ENCODE results near the gene FAM47E. TPM values are rescaled to one million over a fixed set of nuclear protein-coding genes. Genes with fewer than 3 reads are reported as not detected.
A peak's percentile ranks its signal among the peaks of the same experiment; 100 is the strongest.

FAM47E gene
- total RNA-seq, 4 donors from 2014 or later: 1.7 to 7.8 (median 3.1) TPM

DNA sequence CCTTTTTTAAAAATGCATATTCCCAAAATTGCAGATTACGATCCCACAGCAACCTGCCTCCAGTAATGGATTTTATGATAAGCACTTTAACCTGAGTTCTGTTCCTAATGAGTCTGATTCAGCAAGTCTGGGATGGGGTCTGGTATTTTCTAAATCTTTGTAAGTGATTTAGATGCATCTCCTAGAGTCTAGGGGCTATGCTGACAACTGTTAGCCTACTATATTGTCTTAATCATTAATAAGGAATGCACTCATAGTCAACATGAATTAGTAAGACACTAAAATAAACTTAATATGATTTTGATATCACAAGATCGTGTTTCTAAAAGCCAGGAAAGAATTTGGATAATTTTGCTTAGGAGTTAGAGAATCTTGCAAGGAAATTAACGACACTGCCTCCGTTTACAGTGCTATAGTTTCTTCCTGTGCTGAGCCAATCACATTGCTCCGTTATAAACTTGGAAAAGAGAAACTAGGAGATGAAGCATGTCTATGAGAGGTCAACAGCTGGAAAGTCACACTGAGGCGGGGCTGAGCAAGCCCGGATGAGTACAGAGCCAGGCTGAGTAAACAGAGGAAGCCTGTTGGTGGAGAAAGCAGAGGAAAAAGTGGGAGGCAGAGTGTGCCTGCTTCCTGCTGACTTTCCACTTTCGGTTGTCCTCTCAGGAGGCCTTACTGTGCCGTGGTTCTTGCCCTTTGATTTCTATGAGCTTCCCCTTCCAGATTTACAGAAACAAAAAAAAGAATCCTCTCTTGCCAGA is 43.3 kb upstream of the FAM47E start:
- TF ChIP-seq, protein P1, sequence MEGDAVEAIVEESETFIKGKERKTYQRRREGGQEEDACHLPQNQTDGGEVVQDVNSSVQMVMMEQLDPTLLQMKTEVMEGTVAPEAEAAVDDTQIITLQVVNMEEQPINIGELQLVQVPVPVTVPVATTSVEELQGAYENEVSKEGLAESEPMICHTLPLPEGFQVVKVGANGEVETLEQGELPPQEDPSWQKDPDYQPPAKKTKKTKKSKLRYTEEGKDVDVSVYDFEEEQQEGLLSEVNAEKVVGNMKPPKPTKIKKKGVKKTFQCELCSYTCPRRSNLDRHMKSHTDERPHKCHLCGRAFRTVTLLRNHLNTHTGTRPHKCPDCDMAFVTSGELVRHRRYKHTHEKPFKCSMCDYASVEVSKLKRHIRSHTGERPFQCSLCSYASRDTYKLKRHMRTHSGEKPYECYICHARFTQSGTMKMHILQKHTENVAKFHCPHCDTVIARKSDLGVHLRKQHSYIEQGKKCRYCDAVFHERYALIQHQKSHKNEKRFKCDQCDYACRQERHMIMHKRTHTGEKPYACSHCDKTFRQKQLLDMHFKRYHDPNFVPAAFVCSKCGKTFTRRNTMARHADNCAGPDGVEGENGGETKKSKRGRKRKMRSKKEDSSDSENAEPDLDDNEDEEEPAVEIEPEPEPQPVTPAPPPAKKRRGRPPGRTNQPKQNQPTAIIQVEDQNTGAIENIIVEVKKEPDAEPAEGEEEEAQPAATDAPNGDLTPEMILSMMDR (IDR thresholded peaks at IDR 0.05): no peak
- peak; percentile 90 for ATAC-seq (ENCODE audit: low FRiP score)
- no peak for DNase-seq (ENCODE audit: low spot score)

DNA sequence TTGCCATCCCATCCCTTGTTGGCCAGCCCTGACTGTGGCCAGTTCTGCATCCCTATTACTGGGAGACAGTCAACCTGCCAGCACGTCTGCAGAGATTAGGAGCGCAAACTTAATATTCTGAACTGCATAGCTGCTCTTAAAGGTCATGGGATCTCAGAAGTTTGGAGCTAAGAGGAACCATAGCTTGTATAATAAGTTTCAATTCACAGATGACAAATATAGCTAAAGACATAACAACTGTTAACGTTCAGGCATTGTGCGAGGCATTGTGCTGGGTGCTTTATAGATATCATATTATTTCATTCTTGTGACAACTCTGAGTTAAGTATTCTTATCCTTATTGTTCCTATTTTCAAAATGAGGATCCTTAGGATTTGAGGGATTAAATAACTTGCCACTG is 41.6 kb upstream of the FAM47E start:
- no peak for ATAC-seq (ENCODE audit: low FRiP score)
- no peak for DNase-seq (ENCODE audit: low spot score)
- TF ChIP-seq, protein P1 (IDR thresholded peaks at IDR 0.05): no peak

DNA sequence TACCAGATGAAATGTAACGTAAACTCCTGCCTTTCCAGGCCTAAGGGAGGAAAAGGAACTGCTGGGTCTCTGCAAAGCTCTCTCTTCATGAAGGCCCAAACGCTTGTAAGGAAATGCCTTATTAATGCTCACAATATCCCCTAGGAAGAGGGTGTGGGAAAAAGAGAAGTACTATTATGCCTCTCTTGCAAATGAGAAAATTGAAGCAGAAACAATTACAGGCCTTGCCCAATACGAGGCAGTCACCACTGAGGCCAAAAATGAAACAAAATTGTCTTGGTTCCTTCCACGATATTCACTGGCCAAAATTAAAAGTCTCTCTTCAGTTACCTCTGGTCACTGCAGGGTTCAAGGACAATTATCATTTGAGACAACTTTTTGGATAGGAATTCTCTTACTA is 41.1 kb upstream of the FAM47E start:
- ATAC-seq (ENCODE audit: low FRiP score) (no peak), DNase-seq (ENCODE audit: low spot score) (no peak)
- TF ChIP-seq, protein P1 (IDR thresholded peaks at IDR 0.05): no peak

DNA sequence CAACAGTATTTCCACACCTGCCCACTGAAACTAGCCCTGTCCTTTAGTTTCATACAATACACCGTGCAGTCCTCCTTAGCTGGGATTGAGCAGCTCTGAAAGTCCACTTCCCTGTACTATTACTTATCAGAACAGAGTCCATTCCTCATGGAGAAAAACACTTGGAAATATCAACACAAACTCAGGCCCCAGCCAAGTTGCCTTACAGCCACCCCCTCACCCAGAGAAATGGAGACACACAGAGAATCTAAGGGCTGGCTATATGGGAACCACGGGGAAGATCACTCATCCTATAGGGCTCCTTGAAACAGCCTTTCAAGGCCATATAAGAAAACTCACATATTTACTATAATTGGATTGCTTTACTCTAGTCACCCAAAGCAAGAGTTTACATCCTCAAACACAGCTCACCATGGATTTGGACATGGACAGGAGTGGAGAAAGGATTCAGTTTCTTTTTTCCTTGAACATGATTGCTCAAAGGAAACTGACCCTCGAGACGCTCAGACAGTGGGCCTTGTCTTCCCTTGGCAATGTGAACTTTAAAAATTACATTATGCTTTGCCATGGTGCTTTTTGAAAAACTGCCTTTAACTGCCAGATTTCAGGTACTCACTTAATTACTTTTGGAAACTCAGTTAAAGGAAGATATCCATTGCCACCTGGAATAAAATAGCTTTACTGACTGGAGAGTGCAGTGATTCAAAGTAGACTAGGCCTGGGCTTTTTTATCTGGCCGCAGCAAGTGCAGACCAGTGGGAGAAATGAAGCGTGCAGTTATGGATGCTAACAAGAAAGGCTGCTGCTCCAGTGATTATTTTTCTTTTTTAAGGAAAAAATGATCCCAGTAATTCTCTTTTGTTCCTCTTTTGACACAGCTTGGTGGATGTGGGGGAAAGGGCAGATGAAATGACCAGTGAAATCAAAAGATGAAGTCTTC is 39.5 kb upstream of the FAM47E start:
- ATAC-seq (ENCODE audit: low FRiP score): no peak
- TF ChIP-seq, protein P1 (IDR thresholded peaks at IDR 0.05): no peak

DNA sequence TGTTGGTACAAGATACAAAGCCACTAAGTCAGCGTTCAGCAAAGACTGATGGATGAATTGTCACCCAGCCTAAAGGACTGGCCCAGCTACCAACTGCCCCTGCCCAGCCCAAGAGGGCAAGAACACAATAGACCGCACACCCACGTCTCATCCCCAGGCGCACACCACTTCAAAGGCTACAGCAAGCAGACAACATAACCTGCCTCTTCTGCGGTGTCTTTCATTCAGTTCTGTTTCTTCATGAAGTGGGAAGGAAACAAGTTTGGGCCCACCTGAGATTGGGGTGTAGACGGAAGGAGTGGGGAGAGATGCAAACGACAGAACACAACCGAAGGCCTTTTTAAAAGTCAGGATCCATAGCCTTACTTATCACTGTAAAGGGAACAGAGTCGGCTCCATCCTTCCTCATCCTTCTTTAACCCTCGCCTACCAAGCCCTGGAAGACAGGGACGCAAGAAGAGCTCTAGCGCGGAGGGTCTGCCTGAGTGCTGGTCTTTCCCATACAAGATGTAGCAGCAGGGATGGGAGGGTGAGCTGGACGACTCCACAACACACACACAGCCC is 38.6 kb upstream of the FAM47E start:
- TF ChIP-seq, protein P1 (IDR thresholded peaks at IDR 0.05): no peak
- DNase-seq (ENCODE audit: low spot score) (no peak), ATAC-seq (ENCODE audit: low FRiP score) (peak; percentile 34)

More for the DNA sequence above, 39.5 kb upstream of the FAM47E start:
- DNase-seq (ENCODE audit: low spot score): no peak

DNA sequence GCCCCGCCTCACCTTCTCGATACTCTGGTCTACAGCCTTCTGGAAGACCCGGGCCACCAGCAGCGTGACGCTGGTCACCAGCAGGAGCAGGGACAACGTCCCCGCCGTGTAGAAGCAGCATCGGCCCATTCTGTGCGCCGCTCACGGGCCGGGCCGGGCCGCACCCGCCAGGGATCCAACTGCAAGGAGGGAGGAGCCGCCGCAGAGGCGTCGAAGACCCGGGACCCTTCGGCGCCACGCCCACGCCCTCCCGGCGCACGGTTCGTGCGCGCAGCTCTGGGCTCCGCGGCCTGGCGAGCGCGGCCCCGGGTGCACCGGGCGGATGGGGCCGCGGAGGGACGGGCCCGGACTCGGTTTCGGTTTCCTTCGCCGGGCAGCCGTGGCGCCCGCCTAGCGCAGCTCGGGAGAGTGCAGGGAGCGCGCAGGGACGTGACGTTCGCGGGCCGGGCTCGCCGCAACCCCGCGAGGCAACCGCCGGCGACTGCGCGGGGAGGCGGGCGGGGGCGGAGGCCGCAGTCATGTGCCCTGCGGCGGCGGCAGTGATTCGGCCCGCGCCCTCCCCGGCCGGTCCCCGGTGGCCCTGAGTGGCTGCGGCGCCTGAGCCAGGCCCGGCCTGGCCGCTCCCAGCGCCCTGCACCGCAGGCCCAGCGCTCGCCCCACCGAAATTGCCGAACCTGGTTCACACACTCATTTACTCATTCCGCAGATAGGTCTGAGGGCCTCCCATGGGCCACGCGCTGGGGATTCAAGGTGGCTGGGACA is 37.9 kb upstream of the FAM47E start, which contains the start of gene SCARB2:
SCARB2 (minus strand) TSS at position 410 of the 762 bp plus-strand sequence; CDS start at position 129, 281 bp downstream.
- DNase-seq (ENCODE audit: low spot score) (no peak), ATAC-seq (ENCODE audit: low FRiP score) (peak; percentile 95)
- TF ChIP-seq, protein P1 (IDR thresholded peaks at IDR 0.05): no peak
